ENCODE measurements around the gene C16orf95.

DNA sequence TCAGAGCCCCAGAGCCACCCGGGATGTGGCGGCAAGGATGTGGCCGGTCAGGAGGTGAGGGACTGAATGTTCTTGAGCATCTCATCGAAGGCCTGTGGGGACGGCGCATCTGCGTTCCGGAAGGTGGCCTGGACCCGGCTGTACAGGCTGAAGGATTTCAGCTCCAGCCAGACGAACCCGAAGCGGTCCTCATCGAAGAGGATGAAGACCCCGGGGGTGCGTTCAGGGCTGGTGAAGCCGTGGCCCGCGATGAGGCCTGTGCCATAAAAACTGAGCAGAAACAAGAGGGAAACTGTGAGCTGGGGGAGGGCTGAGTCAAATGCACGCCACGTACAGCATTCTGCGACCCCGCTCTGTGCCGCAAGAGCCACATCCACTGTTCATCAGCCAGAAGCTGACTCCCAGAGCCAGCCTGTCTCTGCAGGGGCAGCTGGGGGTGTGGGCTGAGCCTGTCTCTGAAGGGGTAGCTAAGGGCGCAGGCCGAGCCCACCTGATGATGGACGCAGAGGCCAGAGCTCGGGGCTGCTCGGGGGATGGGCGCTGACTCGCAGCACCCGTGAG is 14.1 kb upstream of the C16orf95 start:
- no peak for TF ChIP-seq CTCF (IDR thresholded peaks at IDR 0.05)
- TF ChIP-seq POLR2A (IDR thresholded peaks at IDR 0.05): no peak
